ENCODE results near the gene GPR65. TPM values are rescaled to one million over a fixed set of nuclear protein-coding genes. Genes with fewer than 3 reads are reported as not detected.
A peak's percentile ranks its signal among the peaks of the same experiment; 100 is the strongest.

The GPR65 gene
- total RNA-seq, 1 donor from 2014 or later: 7.7 TPM

DNA sequence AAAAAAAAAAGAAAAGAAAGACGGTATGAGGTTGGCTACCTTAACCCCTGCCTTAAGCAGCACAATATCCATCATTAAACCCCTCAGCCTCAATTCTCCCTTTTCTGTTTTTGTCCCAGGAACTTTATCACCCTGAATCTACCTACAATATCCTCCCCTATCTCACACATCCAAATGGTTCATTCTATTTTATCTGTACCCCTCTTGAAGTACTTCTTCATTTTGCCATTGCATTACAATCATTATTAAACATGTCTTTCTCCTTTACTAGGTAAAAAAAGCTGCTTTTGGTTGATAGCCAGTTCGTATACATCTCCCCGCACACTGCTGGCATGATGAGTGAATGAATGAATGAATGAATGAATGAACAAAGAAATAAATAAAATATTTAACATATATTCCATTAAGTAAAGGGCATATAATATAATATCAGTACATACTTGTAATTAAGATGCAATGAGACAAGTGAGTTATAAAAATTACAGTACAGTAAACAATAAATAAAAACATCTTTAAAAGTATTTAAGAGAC, 364 bp upstream of the GPR65 start:
- intact Hi-C loops (cut with DNase I): no loop called here
- Histone ChIP-seq H3K27me3 (no peaks in the 10 kb centered on the region), H3K4me3 (no peak overlapping the region), H3K4me1 (no peaks in the 10 kb centered on the region), H3K27ac (no peak overlapping the region), H3K9me3 (no peaks in the 10 kb centered on the region), H3K36me3 (no peaks in the 10 kb centered on the region)
- ATAC-seq (no peak), DNase-seq (no peak)
- TF ChIP-seq, protein P1, sequence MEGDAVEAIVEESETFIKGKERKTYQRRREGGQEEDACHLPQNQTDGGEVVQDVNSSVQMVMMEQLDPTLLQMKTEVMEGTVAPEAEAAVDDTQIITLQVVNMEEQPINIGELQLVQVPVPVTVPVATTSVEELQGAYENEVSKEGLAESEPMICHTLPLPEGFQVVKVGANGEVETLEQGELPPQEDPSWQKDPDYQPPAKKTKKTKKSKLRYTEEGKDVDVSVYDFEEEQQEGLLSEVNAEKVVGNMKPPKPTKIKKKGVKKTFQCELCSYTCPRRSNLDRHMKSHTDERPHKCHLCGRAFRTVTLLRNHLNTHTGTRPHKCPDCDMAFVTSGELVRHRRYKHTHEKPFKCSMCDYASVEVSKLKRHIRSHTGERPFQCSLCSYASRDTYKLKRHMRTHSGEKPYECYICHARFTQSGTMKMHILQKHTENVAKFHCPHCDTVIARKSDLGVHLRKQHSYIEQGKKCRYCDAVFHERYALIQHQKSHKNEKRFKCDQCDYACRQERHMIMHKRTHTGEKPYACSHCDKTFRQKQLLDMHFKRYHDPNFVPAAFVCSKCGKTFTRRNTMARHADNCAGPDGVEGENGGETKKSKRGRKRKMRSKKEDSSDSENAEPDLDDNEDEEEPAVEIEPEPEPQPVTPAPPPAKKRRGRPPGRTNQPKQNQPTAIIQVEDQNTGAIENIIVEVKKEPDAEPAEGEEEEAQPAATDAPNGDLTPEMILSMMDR (IDR thresholded peaks at IDR 0.05): no peak

GRCh38 chr14:88005978-88006851, 1.3 kb downstream of the GPR65 start:
- Histone ChIP-seq H3K4me1 (no peaks in the 10 kb centered on the region), H3K4me3 (peak overlapping the region; percentile 42), H3K27me3 (no peaks in the 10 kb centered on the region), H3K36me3 (no peaks in the 10 kb centered on the region), H3K27ac (peak overlapping the region; percentile 67), H3K9me3 (no peaks in the 10 kb centered on the region)
- DNase-seq (no peak), ATAC-seq (peak; percentile 94)
- TF ChIP-seq, protein P1 (IDR thresholded peaks at IDR 0.05): no peak
- intact Hi-C loops (cut with DNase I): no loop called here

GRCh38 chr14:88007608-88008007, 2.7 kb downstream of the GPR65 start:
- H3K4me3 ChIP-seq: no peak overlapping the region
- intact Hi-C loops (cut with DNase I): no loop called here
- no peaks in the 10 kb centered on the region for H3K4me1 ChIP-seq
- no peaks in the 10 kb centered on the region for H3K9me3 ChIP-seq
- DNase-seq (no peak), ATAC-seq (no peak)
- TF ChIP-seq, protein P1 (IDR thresholded peaks at IDR 0.05): no peak
- H3K36me3 ChIP-seq: no peaks in the 10 kb centered on the region
- no peaks in the 10 kb centered on the region for H3K27me3 ChIP-seq
- peak overlapping the region; percentile 67 for H3K27ac ChIP-seq

GRCh38 chr14:88008039-88008742, 3.3 kb downstream of the GPR65 start:
- no peak for ATAC-seq
- Histone ChIP-seq H3K36me3 (no peaks in the 10 kb centered on the region), H3K27me3 (no peaks in the 10 kb centered on the region), H3K9me3 (no peaks in the 10 kb centered on the region), H3K27ac (no peak overlapping the region), H3K4me1 (no peaks in the 10 kb centered on the region), H3K4me3 (no peak overlapping the region)
- DNase-seq: no peak
- intact Hi-C loops (cut with DNase I): no loop called here
- TF ChIP-seq, protein P1 (IDR thresholded peaks at IDR 0.05): no peak

DNA sequence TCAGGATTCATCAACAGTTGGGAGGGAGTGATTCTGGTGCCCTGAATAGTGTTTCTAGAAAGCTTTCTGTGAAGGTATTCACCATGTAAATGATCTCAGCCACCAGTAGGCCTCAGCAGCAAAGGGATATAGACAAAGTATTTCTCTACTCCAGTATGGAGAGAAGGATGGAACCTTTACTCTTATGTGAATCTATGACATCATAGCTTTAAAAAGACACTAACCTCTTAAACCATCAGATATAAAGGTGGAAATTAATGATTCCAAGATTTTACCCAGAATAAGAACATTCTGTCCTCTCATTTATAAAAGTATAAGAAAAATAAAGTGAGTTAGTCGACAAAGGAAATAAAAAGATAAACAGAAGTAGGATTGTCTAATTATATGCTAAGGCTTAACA, 4.6 kb downstream of the GPR65 start:
- no peaks in the 10 kb centered on the region for H3K4me1 ChIP-seq
- TF ChIP-seq, protein P1 (IDR thresholded peaks at IDR 0.05): no peak
- no peaks in the 10 kb centered on the region for H3K27me3 ChIP-seq
- intact Hi-C loops (cut with DNase I): no loop called here
- H3K36me3 ChIP-seq: no peaks in the 10 kb centered on the region
- H3K27ac ChIP-seq: no peak overlapping the region
- no peaks in the 10 kb centered on the region for H3K9me3 ChIP-seq
- no peak overlapping the region for H3K4me3 ChIP-seq
- ATAC-seq (no peak), DNase-seq (no peak)
